GM18867 (cell line): Measurements from ENCODE around the gene SNX32.
"Not testable (repeated sequence)": the region's sequence is repeated elsewhere in the genome, so short reads cannot be mapped to it uniquely, and the experiment has no call there.

Experiments
- ATAC-seq: cut with Tn5 transposase; IDR thresholded peaks from one replicate; pipeline ENCODE4 v1.9.1; 2021; ENCODE audit warnings: mild to moderate bottlenecking, moderate library complexity; ENCODE audit not compliant: unreplicated experiment

SNX32 gene

DNA sequence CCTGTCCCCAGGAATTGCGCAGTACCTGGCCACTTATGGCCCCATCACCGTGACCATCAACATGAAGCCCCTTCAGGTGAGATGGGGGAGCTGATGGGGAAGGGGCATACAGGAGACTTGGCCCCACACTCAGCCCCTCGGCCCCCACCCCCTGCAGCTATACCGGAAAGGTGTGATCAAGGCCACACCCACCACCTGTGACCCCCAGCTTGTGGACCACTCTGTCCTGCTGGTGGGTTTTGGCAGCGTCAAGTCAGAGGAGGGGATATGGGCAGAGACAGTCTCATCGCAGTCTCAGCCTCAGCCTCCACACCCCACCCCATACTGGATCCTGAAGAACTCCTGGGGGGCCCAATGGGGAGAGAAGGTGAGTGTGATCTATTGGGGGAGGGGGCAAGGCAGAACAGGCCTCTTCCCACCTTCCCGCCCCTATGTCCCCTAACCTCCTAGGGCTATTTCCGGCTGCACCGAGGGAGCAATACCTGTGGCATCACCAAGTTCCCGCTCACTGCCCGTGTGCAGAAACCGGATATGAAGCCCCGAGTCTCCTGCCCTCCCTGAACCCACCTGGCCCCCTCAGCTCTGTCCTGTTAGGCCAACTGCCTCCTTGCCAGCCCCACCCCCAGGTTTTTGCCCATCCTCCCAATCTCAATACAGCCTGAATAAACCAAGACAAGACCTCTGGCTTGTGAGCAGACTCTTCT is 49.4 kb downstream of the SNX32 start:
- no peak for ATAC-seq

DNA sequence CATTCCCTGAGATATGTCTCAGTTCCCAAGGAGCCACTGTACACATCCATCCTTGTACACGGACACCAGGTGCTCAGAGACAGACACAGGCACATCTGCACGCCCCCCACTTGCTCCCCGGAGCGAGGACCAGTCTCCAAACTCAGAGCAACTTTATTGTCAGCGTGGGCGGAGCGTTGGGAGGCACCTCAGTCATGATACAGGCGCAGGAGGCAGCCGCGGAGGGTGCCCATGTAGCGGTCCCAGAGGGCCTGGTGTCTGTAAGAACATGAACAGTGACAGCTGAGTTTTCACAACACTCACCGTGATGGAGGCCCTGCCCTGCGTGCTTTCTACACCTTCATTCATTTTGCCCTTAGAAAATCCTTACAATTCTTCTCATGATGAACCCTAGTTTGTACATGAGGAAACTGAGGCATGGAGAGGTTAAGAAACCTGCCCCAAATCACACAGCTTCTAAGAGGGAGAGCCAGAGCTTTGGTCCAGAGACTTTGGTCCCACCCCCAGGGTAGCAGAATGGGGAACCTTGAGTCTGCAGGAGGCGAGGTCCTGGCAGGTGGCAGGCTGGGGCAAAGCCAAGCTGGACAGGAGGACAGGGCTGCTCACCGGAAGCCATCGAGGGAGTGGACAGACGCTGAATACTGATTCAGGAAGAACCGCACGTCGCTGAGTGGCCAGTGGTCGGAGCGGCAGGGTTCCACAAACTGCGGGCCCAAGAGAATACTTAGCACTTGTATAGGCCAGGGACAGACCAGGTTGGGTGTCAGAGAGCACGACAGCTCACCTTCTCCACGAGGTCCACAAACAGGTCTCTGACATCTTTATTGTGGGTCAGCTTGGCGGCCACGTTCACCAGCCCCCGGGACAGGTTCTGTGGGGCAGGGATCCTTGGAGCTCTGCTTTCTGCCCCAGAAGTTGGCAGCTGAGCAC is 50.3 kb downstream of the SNX32 start:
- ATAC-seq = no peak

DNA sequence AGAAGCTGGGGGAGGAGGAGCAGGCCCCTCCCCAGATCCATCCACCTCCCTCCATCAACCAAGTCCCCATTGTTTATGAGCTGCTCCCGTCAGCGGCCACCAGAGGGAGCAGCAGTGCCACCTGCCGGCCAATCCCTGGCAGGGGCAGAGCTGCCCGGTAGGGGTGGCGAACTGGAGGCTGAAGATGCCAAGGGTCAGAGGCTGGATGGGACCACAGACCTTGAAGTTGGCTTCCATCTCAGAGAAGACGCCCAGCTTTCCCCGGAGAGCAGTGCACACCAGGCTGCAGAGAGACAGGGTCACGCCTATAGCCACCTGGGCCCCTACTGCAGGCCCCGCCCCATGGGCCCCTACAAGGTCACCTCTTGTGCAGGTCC is 50.9 kb downstream of the SNX32 start:
- ATAC-seq = peak; percentile 33

GRCh38 chr11:65885231-65885630 is 51.5 kb downstream of the SNX32 start:
- no peak for ATAC-seq

GRCh38 chr11:65885808-65886536 is 52.2 kb downstream of the SNX32 start:
- no peak for ATAC-seq

DNA sequence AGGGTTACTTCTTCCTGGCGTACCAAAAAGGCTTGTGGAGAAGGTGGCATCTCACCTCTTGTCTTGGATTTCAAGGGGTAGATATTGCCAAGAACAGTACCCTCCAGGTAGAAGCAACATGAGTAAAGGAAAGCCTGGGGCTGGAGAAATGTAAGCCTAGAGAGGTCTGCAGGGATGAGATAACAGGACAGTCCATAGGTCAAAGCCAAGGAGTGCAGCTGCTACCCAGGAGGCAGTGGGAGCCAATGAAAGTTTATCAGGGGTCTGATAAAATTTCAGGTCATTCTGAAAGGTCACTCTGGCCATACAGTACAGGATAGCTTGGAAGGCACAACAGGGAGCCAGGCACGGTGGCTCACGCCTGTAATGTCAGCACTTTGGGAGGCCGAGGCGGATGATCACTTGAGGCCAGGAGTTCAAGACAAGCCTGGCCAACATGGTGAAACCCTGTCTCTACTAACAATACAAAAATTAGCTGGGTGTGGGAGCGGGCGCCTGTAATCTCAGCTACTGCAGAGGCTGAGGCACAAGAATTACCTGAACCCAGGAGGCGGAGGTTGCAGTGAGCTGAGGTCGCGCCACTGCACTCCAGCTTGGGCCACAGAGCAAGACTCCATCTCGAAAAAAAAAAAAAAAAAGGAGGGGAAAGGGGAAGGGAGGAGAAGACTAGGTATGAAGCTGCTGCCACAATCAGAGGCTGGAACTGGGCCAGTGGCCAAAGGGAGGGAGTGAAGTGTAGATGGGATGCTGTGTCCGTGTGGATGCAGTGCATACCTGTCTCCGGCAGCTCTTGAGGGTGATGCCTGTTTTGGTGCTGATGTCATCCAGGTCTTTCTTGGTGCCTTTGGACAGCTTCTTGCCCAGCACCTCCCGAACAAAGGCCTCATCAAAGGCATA is 53.3 kb downstream of the SNX32 start:
- no peak for ATAC-seq

- ATAC-seq = peak; percentile 1
These were observed 54.0 kb downstream of the SNX32 start for GRCh38 chr11:65887723-65888162.

- ATAC-seq = peak; percentile 45
These were observed 54.5 kb downstream of the SNX32 start, which contains the start of gene FIBP for GRCh38 chr11:65888163-65888814. FIBP (minus strand) TSS chr11:65888471; CDS start chr11:65888418, 53 bp downstream.

GRCh38 chr11:65890324-65891218 is 56.8 kb downstream of the SNX32 start, which contains the start of gene CCDC85B:
CCDC85B (plus strand) TSS chr11:65890673; CDS start chr11:65890784, 111 bp downstream.
- ATAC-seq = peak; percentile 53

GRCh38 chr11:65891219-65892136 is 57.7 kb downstream of the SNX32 start:
- no peak for ATAC-seq

GRCh38 chr11:65892137-65892540 is 58.4 kb downstream of the SNX32 start:
- ATAC-seq = not testable (repeated sequence)

- no peak for ATAC-seq
These were observed 59.0 kb downstream of the SNX32 start for GRCh38 chr11:65892661-65893317.

DNA sequence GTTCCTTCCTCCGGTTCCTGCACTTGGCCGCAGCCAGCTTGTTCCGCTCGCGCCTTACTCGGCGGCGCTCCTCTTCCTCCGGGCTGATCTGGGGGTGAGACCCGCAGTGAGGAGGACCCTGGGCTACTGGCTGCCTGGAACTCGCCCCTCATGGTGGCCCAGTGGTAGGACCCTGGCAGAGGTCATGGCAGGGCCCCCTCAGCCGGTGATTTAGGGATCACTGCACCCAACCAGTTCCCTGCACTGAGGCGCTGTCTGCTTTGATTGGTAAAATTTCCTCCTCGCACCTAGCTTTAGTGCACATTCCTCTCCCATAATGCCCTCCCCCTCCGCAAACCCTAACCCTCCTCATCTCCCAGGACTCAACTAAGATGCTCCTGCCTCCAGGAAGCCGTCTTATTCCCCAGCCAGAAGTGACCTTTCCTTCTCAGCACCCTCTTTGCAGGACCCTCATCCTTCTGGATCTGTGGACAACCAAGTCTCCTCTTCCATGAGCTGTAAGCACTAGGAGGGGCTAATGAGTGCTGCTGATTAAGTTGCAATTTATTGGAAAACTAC is 60.4 kb downstream of the SNX32 start:
- no peak for ATAC-seq

GRCh38 chr11:65895482-65895981 is 61.8 kb downstream of the SNX32 start:
- no peak for ATAC-seq

DNA sequence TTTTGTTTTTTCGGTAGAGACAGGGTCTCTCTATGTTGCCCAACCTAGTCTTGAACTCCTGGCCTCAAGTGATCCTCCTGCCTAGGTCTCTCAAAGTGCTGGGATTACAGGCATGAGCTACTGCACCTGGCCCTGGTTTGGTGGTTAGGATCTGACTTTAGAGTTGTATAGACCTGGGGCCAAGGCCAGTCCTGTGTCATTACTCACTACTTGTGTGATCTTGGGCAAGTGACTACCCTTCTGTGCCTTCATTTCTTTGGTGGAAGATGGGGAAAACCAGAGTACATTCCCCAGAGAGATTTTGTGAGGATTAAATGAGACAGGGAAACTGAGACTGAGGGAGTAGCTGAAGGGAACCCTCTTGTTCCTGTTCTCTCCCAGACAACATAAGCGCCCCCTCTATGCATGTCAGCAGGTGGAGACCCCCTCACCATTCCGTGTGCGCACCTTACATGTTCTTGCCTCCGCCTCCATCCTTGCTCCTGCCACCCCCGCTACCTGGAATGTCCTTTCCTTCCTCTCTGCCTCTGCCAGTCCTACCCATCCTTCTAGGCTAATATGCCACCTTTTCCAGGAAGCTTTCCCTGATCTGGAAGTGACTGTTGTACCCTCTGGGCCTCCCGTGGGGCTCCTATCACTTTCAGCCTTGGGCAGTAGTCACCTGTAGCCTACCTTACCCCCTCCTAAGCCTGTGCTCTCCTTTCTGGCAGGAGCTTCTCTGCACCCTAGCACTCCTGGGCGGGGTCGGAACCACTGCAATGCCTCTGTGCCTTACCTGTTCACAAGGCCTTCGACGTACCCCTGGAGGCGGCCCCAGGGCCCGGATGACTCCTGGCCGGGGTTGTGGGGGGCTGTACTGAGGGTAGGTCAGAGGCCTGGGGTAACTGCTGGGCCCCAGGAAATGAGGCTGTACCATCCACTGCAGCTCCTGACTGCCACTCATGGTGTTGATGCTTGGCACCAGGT is 62.6 kb downstream of the SNX32 start:
- ATAC-seq = no peak
